Inflammatory macrophage (primary cell): ENCODE results near the gene MRPL45.

Experiments used
- DNase-seq, 2 donors: peaks; one replicate each; pipeline ENCODE4 v3.0.0-alpha.2; 2020 to 2022

Gene MRPL45

GRCh38 chr17:38325221-38325851 is 28.4 kb downstream of the MRPL45 start:
- DNase-seq: no peak

GRCh38 chr17:38326996-38327792 is 30.2 kb downstream of the MRPL45 start:
- DNase-seq: peak; percentile 78 to 82

GRCh38 chr17:38327936-38328335 is 31.0 kb downstream of the MRPL45 start:
- DNase-seq: no peak

GRCh38 chr17:38328620-38329019 is 31.7 kb downstream of the MRPL45 start:
- DNase-seq: no peak

- DNase-seq: no peak
These were observed 32.3 kb downstream of the MRPL45 start for GRCh38 chr17:38329284-38329683.

GRCh38 chr17:38329808-38330730 is 33.1 kb downstream of the MRPL45 start:
- DNase-seq: no peak

- no peak for DNase-seq
These were observed 34.0 kb downstream of the MRPL45 start for GRCh38 chr17:38330941-38331411.

- DNase-seq: no peak
These were observed 35.8 kb downstream of the MRPL45 start for GRCh38 chr17:38332735-38333134.

GRCh38 chr17:38333635-38334295 is 36.8 kb downstream of the MRPL45 start:
- DNase-seq: peak; percentile 28 to 36

GRCh38 chr17:38334480-38335364 is 37.8 kb downstream of the MRPL45 start:
- DNase-seq: no peak

GRCh38 chr17:38336838-38337237 is 39.9 kb downstream of the MRPL45 start:
- no peak for DNase-seq

GRCh38 chr17:38338053-38338452 is 41.1 kb downstream of the MRPL45 start:
- no peak for DNase-seq

GRCh38 chr17:38338535-38338934 is 41.6 kb downstream of the MRPL45 start:
- DNase-seq: no peak

GRCh38 chr17:38339891-38340290 is 42.9 kb downstream of the MRPL45 start:
- DNase-seq: no peak

- DNase-seq: no peak
These were observed 44.2 kb downstream of the MRPL45 start for GRCh38 chr17:38341035-38341721.

- no peak for DNase-seq
These were observed 46.1 kb downstream of the MRPL45 start for GRCh38 chr17:38342886-38343607.

- no peak for DNase-seq
These were observed 46.8 kb downstream of the MRPL45 start, which contains the start of gene GPR179 for GRCh38 chr17:38343608-38344419. TSS of gene GPR179 (minus strand) at chr17:38343956. CDS start at chr17:38343789, 167 bp downstream.

GRCh38 chr17:38344420-38344745 is 47.4 kb downstream of the MRPL45 start:
- no peak for DNase-seq

GRCh38 chr17:38345743-38346142 is 48.8 kb downstream of the MRPL45 start:
- DNase-seq: no peak
